Kasumi-1 (cell line): ENCODE measurements around the gene SLC25A10.

Source experiments
- DNase-seq, 2 experiments: peaks; one replicate each; lab custom pipeline; 2025; lab: John Stamatoyannopoulos, UW

The SLC25A10 gene

DNA sequence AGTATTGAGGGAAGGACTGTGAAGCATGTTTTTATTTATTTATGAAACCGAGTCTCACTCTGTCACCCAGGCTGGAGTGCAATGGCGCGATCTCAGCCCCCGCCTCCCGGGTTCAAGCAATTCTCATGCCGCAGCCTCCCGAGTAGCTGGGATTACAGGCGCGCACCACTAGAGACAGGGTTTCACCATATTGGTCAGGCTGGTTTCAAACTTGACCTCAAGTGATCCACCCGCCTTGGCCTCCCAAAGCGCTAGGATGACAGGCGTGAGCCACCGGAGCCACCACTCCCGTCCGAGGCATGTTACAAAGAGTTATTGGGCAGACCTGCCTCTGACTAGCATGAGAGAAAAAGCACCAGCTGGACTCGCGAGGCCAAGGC, 5.9 kb upstream of the SLC25A10 start:
- no peak for DNase-seq

DNA sequence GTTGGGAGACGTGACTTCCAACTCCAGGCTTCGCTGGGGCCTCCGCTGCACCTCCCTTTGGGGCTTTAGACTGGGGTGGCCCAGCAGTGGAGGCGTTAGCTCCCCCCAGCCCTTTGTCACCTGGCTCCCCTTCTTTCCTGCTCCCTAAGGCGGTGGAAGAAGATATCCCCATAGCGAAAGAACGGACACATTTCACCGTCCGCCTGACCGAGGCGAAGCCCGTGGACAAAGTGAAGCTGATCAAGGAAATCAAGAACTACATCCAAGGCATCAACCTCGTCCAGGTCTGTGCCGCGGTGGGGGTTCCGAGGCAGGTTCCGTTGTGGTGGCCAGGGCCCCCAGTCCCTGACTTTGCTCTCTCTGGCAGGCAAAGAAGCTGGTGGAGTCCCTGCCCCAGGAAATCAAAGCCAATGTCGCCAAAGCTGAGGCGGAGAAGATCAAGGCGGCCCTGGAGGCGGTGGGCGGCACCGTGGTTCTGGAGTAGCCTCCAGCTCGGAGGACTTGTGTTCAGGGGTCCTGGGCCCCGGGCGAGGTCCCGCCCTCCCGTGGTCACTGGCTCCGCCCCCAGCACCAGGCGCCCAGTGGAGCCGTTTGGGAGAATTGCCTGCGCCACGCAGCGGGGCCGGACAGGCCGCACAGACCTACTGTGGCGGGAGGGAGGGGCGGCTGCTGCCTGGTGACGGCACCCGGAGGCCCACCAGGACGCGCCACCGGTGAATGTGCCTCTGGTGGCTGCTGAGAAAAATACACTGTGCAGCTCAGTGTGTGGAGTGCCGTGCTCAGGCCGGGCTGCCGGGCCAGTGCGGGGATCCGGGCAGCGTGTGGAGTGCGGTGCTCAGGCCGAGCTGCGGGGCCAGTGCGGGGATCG, 5.1 kb upstream of the SLC25A10 start:
- DNase-seq, result peak in 1 of 2 experiments; percentile 16

DNA sequence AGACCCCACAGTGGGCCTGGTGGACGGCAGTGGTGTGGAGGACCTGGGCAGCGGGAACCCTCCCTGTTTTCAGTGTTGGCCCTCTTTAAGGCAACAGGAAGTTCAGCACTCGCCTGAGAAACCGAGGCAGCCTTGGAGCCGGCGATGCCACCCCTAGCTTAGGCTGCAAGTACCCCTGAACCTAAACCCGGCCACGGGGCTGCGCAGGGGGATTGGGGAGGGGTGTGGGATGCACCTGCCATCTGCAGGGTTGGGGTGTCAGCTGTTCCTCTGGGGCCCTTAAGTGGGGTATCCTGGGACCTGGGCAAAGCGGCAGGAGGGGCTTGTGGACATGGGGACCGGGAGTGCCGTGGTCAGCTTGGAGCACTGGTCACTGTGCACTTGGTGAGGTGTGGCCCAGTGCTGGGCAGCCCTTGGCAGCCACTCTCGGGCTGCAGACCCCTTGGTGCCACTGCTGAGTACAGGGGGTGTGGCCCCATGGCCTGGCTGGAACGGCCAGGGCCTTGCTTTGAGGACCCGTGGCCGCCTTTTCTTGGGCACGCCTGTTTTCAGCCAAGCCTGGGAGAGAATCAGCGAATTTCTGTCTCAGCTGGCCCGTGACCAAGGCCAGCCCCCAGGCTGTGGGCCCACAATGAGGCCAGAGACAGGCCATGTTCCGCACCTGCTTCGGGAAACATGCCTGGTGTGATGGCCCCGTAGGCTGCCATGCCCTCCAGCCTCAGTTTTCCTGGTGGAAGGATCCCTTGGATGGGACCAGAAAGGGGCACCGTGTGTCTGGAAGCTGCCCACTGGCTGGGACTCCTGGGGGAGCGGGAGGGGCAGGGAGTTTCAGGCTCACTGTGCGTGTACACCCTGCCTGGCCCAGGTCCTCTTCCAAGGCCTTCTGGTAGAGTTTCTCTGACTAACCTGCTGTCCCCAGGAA, 4.1 kb upstream of the SLC25A10 start:
- DNase-seq, result no peak

DNA sequence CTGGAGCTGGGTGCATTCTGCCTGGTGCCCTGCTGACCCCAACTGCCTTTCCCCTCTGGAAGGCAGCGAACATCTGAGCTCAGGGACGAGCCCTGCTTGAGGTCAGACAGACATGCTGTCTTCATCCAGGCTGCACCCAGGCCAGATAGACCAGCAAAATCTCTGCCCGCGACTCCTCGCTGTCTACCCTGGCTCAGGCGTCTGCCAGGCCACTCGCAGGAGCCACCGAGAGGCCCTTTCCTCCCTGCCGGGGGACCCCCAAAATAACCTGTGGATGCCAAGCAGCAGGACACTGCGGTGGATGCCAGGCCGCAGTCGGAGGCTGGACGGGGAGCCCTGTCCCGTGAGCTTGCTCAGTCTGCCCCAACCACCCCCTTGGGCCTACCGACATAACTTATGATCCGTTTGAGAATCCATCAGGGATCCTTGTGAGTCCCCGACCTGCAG, 3.3 kb upstream of the SLC25A10 start:
- no peak for DNase-seq

DNA sequence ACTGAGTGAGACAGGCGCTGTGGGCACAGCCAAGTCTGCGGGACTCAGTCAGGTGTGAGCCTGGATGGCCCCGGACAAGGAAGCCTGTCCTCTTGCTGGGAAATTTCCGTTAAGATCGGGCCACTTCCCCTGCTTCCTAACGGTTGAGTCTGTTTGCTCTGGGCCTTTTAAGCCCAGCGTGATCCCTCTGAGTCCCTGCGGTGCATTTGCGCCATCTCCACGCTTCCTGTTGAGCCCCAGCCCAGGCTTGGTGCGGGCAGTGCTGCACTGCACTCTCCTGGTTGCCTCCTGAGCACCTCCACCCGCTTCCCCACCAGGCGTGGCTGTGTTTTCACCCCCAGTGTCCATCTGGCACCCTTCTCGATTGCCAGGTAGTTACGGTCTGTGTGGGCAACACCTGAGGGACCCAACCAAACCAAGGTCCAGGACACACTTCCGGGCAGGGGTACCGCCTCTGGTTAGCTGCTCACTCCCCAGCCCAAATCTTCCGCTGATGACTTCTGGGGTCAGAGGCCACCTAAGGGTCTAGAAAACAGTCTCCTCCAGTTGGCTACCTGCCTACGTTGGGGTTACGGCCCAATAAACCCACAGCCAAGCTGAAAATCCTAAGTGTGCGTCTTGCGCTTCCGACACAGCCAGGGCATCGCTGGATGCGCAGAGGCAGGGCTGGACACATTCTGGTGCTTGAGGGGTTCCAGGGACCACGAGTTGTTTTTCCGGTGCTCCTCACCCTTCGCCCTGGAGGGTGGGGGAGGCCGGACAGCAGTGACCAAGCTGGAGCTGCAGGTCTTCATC, 1.4 kb upstream of the SLC25A10 start:
- peak; percentile 87 to 89 for DNase-seq

DNA sequence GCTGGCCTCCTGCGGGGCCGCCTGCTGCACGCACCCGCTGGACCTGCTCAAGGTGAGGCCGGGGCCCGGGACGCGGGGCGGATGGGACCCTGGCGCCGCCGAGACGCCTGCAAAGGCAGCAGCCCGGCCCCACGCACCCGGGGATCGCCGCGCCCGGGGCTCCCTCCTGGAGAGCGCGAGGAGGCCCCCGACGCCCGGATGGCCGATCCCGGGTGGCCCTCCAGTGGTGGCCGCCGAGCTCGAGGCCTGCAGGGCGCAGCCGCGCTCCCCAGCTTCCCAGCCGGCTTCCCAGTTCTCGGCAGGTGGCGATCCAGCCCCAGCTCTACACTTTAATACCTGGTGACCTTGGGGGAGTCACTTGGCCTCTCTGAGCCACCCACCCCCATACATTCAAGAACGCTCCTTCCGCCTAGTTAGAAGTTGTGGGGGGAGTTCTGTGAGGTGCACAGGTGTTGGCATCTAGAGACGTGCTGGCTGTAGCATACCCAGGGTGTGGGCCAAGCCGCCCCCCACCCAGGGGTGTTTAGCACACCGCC, 452 bp downstream of the SLC25A10 start:
- DNase-seq, result peak; percentile 36 to 50

DNA sequence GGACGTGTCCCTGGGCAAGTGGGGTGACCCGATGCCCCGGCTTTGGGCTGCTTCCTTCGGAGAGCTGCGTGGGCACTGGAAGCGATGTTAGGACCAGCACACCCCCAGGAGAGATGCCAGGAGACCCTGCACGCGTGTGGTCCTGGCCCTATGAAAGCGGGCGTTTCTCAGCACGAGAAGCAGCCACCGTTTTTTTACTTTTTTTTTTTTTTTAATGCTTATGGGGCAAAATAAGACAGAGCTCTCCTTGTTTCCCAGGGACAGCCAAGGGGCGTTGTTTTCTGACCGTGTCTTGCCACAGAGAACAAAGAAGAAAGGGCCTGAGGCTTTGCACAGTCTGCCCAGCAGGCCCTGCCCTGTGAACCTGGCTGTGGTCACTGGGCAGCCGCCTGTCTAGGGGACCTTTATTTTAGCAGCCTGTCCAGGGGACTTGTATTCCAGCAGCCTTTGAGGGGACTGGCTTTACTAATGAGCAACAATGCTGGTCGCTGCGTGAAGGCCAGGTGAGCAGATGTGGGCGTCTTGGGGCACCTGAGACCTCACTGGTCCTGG, 996 bp downstream of the SLC25A10 start:
- no peak for DNase-seq

DNA sequence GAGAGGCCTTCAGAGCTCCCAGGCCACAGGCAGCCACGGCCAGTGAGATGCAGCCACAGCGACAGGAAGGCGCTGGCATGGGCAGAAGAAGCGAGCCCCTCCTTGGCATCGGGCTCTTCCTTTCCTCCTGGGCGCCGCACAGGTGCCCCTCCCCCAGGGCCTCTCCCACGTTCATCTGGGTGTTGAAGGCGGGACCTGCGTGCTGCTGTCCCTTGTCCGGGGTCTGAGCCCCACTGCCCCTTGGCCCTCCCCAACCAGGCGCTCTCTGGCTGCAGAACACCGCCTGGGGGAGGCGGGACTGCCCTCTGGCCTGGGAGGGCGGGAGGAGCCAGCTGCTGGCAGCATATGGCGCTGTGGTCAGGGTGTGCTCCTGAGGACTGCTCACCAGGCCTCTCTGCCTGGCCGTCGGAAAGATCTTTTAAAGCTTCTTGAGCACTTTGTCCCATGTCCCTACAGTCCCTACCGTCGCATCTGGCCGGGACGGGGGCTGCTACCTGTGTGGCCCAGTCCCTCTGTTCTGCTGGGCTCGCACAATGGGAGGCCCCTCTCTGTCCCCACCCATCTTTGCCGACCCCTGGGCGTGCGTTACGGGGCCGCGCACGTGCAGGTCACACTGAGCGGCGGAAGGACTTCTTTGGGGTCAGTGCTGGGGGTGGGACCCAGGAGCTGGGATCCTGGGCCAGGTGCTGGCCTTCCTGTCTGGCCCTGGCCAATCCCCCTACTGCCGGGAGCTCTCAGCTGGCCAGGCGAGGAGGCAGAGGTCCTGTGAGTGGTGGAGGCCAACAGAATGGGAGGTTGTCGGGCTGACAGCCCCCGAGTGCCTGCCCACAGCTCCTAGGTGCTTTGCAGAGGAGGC, 1.7 kb downstream of the SLC25A10 start:
- no peak for DNase-seq

DNA sequence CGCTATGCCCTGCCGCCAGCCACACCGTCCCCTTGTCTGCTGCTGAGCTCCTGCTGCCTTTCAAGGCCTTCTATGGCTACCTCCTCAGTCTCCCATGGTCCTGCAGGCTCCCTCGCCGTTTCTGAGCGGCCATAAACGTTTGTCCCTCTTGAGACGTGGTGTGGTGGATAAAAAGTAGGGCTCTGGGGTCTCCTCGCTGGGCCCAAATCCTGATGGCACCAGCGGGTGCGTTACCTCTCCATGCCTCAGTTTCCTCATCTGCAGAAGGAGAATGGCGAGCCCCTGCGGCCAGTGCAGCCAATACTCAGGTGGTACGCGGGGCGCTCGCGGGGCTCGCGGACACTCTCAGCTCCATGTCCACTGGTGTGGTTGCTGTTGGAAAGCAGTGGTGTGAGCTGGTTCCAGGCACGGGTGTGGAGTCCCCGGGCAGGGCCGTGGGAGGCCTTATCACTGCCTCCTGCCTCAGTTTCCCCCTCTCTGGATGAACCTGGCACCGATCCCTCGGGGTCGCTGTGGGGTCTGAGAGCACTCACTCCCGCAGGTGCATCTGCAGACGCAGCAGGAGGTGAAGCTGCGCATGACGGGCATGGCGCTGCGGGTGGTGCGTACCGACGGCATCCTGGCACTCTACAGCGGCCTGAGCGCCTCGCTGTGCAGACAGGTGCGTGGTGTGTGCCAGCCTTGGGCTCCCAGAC, 2.5 kb downstream of the SLC25A10 start:
- DNase-seq, result no peak

DNA sequence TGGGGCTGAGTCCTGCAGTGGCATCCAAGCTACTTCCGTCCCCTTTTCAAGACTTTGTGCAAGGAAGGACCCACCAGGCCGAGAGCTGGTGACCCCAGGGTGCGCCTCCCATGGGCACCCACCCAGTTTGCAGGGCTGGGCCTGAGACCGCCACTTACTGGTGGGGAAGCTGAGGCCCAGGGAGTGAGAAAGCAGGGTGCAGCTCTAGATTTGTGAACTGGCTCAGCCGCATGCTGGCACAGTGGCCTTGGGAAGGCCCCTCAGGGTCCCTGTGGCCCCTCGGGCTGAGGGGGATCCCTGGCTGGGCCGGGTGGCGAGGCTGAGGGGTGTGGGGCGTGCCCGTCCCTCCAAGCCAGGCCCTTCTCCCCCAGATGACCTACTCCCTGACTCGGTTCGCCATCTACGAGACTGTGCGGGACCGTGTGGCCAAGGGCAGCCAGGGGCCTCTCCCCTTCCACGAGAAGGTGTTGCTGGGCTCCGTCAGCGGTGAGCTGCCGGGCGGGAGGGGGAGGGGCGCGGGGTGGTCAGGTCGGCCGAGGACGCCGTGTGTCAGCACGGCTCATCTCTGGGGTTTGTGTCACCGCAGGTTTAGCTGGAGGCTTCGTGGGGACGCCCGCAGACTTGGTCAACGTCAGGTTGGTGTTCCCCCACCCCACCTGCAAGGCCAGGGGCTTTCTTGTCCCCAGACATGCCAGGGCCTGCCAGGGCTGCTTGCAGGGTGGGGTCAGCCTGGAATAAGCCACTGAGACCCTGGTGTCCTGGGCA, 3.2 kb downstream of the SLC25A10 start:
- DNase-seq, result no peak

DNA sequence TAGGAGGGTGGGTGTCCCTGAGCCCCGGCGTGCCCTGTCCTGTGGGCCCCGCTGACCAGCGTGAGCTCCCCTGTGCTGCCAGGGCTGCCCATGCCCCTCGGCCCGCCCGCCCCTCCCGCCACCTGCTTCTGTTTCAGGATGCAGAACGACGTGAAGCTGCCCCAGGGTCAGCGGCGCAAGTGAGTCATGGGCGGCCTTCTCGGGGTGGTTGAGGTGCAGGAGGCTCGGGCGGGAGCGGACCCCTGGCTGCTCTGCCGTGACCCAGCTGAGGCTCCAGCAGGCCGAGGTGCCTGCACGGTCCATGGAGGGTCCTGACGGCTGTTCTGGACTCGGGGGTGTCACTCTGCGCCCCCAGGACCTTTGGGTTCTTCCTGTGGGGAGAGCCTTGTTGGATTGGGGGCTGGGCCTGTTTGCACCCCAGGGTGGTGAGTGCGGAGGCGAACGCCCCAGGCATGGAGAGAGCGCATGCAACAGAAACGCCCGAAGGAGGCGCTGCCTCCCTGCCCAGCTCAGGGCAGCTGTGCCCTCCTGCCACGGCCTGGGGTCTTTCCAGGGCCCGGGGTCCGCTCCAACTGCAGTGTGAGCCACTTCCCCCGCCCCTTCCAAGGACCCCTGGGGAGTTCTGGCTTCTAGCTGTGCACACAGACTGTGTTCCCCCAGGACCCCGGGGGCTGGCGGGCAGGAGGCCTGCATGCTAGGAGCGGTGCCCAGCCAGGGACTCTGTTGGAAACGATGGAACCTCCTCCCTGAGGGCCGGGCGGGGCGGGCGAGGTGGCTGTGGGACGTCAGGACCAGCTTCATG, 4.0 kb downstream of the SLC25A10 start:
- no peak for DNase-seq

DNA sequence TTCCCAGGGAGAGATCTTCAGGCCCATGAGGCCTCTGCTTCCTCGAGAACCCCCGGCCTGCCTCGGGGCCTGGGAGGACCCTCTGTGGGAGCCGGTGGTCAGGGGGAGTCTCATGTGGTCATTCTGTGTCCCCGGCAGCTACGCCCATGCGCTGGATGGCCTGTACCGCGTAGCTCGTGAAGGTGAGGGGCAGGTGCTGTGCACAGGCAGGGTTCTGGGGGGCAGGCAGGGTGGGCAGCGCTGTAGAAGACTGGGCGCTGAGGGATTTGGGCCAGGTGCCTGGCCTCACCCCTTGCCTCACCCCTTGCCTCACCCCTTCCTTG, 4.6 kb downstream of the SLC25A10 start:
- DNase-seq, result no peak

DNA sequence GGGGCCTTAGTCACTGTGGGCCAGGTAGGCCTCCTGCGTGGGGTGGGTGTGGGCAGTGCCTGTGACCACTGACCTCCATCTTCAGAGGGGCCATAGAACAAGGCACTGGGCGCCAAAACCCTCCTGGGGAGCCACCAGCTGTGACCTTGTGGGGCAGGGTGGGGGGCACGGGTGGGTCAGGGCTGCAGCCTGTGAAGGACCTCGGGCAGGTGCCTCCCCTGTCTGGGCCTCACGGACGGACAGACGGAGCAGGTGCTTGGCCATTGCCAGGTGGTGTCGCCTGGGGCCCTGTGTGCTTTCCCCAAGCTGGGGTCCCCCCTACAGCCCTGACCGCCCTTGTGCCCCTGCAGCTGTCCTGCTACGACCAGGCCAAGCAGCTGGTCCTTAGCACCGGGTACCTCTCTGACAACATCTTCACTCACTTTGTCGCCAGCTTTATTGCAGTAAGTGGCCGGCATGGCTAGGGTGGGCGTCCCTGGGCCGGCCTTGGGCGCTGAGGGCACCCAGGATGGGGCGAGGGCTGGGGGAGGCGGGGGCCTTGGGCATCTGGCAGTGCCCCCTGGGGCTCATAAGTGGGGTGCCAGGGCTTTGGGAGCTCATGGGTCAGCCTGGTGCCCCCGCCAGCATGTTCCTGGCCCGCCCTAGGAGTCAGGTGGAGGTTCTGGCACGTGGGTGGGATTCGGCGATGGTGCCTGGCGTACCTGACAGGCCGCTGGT, 5.1 kb downstream of the SLC25A10 start:
- no peak for DNase-seq

DNA sequence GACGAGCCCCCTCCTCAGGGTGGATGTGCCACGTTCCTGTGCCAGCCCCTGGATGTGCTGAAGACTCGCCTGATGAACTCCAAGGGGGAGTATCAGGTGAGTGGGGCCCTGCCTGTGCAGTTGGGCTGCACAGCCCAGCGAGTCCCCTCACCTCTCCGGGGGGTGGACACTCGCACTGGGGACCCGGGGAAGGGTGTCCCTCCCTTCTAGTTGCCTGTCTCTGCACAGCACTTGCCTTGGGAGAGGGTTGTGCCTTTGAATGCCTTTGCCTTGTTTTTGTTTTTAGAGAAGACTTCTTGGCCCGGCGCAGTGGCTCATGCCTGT, 5.6 kb downstream of the SLC25A10 start:
- no peak for DNase-seq

DNA sequence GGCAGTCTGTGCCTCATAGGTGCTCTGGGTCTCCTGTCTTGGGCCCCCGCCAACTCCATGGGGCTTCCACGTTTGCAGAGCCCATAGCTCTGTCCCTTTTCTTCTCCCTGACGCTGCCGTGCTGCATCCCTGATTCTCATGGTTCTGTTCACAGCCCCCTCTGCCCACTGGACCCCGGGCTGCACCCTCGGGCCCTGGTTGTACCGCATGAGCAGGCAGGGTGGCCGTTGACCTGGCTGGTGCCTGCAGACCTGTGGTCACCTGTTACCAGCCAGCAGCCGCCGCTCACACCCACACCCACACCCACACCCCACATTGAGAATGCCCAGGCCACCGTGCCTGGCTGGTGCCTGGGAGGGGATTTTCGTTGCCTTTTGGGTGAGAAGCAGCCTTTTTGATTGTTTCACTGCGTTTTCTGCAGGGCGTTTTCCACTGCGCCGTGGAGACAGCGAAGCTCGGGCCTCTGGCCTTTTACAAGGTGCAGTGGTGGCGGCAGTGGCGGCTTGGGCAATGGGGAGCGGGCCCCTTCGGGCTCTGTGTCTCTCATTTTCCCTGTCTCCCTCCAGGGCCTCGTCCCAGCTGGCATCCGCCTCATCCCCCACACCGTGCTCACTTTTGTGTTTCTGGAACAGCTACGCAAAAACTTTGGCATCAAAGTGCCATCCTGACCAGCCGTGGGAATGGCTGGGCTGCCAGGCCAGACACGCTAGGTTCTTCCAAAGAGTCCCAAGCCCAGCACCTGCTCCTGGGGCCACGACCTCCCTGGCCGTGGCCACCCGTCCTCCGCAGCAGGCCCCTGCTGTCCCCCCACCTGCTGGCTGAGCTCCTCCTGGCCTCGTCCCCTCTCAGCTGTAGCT, 7.6 kb downstream of the SLC25A10 start:
- no peak for DNase-seq

DNA sequence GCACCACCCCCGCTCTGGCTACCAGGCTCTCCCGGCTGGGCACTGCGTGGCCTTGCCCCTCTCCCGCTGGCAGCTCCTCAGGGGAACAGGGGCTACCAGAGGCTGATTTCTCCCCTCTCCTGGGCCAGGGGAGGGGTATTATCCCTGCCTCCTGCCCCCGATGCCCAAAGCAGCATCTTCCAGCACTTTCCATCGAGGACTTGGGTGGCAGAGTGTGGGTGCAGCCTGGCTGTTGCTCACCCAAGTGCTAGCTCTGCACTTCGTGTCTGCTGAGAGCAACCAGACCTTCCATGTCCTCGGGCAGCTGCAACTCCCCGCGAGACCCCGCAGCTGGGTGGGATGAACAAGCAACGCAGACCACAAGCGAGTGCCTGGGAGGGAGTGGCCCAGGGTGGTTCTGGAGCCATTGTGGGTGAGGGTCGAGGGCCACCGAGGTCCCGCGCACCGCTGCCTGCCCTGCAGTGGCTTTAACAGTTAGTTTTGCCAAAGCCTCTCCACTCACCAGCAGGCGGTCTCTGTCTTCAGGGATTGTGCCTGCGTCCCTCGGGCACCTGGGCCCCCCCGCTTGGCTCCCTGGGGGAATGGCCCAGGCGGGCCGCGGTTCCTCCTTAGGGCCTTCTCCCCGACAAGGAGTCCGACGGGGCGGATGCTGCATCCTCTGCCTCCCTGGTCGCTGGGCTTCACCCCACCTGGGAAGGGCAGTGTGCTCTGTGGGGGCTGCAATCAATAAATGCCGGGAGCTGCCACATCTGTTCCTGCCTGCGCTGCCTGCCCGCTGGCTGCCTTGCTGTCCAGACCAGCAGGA, 8.4 kb downstream of the SLC25A10 start:
- no peak for DNase-seq
